Midbrain (tissue), 1 donor: ENCODE measurements around the gene MKLN1.
"Not testable (repeated sequence)": the region's sequence is repeated elsewhere in the genome, so short reads cannot be mapped to it uniquely, and the experiment has no call there.

Source experiments
- DNase-seq: peaks from one replicate; lab custom pipeline; 2025; lab: John Stamatoyannopoulos, UW

Gene MKLN1

GRCh38 chr7:131327626-131328376, at the start of gene MKLN1:
MKLN1 (plus strand) TSS chr7:131327876; CDS start chr7:131327900, 24 bp downstream.
- DNase-seq = peak; percentile 91

DNA sequence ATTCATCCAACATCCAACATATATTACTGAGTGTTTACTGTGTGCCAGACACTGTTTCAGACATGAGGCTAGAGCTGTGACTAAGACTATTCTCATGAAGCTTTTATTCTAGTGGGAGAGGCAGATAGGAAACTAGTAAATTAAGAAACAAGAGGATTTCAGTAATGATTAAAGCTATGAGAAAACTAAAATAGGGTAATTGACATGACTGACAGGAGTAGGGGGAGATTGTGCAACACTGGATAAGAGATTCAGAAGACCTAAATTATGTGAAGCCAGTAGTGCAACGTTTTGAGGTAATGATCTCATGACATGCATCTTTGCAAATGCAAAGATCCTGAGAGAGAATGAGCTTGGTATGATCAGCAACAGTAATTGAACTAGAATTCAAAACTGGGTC, 48.6 kb upstream of the MKLN1 start:
- no peak for DNase-seq

DNA sequence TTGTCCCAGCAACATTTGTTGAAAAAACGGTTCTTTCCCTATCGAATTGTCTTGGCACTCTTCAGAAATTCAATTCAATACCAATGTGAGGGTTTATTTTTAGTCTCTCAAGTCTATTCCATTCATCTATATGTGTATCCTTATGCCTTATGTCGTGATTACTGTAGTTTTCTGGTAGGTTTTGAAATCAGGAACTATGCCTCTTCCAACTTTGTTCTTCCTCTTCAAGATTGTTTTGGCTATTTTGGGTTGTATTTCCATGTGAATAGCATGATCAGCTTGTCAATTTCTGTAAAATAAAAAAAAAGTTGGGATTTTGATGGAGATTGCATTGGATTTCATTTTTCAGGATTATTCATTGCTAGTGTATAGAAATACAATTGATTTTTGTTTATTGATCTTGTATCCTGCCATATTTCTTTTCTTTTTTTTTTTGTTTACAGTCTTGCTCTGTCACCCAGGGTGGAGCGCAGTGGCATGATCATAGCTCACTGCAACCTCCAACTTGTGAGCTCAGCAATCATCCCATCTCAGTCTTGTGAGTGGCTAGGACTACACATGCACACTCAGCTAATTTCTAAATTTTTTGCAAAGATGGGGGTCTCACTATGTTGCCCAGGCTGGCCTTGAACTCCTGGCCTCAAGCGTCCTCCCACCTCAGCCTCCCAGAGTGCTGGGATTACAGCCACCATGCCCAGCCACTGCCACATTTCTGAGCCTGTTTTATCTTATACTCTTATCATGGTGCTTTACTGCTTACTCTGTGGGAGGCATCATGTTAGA, 46.2 kb upstream of the MKLN1 start:
- DNase-seq = no peak

- peak; percentile 59 for DNase-seq
These were observed 42.8 kb upstream of the MKLN1 start for GRCh38 chr7:131284702-131285419.

- no peak for DNase-seq
These were observed 42.1 kb upstream of the MKLN1 start for GRCh38 chr7:131285556-131285955.

- DNase-seq = no peak
These were observed 39.2 kb upstream of the MKLN1 start for GRCh38 chr7:131288450-131288849.

DNA sequence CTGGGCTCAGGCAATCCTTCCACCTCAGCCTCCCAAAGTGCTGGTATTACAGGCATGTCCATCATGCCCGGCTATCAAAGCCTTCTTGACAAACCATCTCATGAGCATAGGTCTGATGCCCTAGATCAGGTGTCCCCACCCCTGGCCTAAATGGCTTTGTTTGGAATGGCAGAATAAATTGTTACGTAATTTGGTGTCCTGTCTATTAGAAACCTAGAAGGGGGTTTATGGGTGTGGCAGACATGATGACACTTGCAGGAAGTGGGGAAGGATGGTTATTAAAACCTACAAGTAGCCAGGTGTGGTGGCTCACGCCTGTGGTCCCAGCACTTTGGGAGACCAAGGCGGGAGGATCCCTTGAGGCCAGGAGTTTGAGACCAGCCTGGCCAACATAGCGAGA, 38.6 kb upstream of the MKLN1 start:
- no peak for DNase-seq

GRCh38 chr7:131292141-131292905, 35.4 kb upstream of the MKLN1 start:
- DNase-seq = no peak

DNA sequence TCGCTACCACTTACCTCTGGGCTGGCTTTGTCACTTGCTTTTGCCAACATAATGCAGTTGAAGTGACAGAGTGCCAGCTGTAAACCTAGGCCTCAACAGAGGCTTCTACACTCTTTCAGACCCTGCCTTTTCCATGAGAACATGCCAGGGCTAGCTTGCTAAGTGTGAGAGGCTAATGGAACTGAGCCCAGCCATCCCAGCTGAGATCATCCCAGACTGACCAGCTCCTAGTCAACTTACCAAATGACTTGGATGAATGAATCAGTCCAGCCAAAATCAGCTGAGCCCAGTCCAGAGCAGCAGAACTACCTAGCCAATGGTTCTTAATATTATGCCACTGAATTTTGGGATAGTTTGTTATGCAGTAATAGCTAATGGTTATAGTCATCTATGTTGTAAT, 34.7 kb upstream of the MKLN1 start:
- DNase-seq = no peak

- no peak for DNase-seq
These were observed 33.1 kb upstream of the MKLN1 start for GRCh38 chr7:131294553-131294952.

DNA sequence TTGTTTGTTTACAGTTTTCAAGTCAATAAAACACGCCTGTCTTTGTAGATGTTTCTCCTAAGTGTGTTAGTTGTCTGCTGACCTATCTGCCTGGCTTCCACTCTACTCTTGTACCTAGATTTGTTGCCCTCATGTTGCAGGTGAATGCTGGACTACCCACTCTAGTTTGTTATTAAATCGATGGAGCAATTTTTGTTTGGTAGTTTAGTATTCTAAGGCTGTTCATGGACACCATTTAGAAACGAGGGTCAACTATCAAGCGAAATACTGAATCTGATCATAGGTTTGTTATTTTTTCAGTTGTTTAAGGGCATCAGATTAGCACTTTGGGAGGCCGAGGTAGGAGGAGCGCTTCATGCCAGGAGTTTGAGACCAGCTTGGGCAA, 29.1 kb upstream of the MKLN1 start:
- DNase-seq = no peak

- DNase-seq = no peak
These were observed 28.6 kb upstream of the MKLN1 start for GRCh38 chr7:131299074-131299473.

DNA sequence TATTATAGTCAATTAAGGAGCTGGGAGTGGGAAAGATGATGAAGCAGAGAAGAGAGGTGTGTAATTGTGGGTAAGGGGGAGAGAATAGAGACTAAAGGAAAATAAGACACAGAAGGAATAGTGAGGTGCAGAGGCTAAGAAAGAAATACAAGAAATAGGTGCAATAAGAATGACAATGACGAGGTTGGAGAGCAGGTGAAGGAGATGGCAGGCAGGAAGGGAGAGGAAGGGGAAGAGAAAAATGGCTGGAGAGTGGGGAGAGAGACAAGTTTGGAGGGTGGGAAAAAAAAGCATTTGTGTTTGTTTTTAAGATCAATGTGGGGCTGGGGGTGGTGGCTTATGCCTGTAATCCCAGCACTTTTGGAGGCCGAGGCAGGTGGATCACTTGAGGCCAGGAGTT, 27.6 kb upstream of the MKLN1 start:
- DNase-seq = no peak

GRCh38 chr7:131300572-131301466, 26.9 kb upstream of the MKLN1 start:
- no peak for DNase-seq

DNA sequence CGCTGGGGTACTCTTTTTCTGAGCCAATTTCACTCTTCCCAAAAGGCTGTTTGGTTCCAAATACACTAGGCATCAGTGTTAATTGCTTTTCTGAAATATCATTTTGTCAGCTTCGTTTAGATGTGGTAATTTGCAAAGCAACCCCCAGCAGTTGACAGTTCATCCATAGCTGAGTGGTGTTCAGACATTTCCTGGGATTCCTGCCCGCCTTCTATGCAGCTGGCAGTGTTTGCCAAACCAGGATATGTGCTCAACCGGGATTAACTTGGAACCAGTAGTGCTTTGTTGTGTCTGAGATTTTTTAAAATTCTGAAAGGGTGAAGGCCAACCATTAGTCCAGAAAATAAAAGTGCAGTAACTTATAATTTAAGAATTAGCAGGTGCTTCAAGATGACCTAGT, 25.2 kb upstream of the MKLN1 start:
- DNase-seq = no peak

DNA sequence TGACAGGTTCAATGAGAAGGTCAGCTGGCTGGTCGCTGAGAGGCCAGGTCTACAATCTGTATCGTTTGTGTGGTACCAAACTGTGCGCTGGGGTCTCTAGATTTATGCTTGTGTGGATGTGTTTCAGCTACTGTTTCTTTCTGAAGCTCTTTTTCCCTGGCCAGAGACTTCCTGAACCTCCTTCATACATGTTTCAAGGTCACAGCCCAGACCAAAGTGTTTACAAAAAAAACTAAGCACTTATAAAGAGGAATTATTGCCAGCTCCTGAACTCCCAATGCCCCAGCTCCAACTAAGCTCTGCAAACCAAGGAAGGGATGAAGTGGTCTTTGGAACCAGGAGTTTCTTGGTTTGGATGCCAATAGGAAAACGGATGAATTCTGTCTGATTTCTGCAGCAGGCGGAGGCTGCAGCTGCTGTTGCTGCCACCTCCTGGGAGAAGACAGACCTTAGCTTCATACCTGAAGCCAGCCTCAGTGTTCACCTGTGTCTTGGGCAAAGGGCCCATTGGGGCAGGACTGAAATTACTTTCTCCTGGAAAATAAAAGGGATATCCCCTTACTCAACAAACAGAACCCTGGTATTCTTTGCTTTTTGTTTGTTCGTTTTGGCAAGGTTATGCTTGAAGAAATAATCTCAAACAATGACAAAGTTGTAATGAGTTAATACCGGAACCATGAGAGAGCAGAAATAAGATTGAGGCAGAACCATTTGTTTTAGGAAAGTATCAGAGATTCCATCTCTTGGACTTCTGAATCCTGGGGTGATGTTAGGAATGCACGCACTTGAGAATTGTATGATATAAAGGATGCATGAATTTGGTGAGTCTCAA, 24.6 kb upstream of the MKLN1 start:
- peak; percentile 41 for DNase-seq

DNA sequence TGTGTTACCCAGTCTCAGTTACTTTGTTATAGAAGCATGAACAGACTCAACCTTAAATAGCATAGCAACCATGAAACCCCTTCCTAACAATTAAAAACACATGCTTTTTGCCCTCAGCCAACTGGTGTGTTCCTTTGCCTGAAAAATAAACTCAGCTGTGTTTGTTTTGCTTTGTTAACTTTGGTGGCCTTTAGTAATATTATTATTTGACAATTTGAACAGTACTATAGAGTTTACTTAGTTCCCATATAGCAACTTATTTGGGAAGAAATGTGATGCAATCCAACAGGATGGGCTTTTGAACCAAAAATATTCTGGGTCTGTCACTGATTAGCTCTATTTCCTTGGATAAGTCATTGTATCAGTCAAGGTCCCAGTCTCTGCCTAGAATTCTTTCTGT, 22.5 kb upstream of the MKLN1 start:
- no peak for DNase-seq

DNA sequence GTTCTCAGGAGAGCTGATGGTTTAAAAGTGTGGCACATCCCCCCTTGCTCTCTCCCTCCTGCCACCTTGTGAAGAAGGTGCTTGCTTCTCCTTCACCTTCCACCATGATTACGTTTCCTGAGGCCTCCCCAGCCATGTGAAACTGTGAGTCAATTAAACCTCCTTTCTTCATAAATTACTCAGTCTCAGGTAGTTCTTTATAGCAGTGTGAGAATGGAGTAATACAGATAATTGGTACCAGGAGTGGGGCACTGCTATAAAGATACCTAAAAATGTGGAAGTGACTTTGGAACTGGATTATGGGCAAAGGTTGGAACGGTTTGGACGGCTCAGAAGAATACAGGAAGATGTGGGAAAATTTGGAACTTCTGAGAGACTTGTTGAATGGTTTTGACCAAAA, 21.6 kb upstream of the MKLN1 start:
- not testable (repeated sequence) for DNase-seq

DNA sequence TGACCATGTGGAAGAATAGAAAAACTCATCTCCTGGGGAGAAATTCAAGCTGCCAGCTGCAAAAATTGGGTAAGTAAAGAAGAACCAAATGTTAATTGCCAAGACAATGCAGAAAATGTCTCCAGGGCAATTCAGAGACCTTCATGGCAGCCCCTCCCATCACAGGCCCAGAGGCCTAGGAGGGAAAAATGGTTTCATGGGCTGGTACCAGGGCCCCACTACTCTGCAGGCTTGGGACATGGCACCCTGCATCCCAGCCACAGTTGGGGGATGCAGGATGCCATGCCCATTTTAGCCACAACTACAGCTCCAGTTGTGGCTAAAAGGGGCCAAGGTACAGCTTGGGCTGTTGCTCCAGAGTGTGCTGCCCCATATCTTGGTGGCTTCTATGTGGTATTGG, 20.9 kb upstream of the MKLN1 start:
- DNase-seq = no peak

DNA sequence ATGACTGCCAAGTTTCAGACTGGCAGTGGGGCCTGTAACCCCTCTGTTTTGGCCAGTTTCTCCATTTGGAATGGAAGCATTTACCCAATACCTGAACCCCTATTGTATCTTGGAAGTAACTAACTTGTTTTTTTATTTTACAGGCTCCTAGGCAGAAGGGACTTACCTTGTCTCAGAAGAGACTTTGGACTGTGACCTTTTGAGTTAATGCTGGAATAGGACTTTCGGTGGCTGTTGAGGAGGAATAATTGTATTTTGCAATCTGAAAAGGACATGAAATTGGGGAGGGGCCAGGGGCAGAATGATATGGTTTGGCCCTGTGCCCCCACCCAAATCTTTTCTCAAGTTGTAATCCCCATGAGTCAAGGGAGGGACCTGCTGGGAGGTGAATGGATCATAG, 20.0 kb upstream of the MKLN1 start:
- DNase-seq = no peak
